Spleen (tissue), 11 donors: ENCODE measurements around the gene FILIP1L. TPM values are rescaled to one million over a fixed set of nuclear protein-coding genes. Genes with fewer than 3 reads are reported as not detected.

ENCODE experiments used
- DNase-seq: peaks from one replicate; pipeline ENCODE4 v3.0.0-alpha.2; 2020
- H3K27ac ChIP-seq, 8 donors: fragments of 200-600 bp; sonication (generic) in 7 of 8; 1 replicate in 4 of 8; 2 replicates in 4 of 8; pipeline versions ENCODE4 v1.5.0 to v1.8.0; 2016 to 2021; ENCODE audit warnings: inconsistent platforms in 4 of 8, mild to moderate bottlenecking in 4 of 8, moderate library complexity in 1 of 8
- H3K27me3 ChIP-seq, 7 donors: fragments of 200-600 bp; sonication (generic) in 6 of 7; replicated peaks in 1 of 7; 1 replicate in 4 of 7; 2 replicates in 3 of 7; pipeline versions ENCODE4 v1.5.0 to v1.8.0; 2016 to 2021; ENCODE audit warnings: inconsistent platforms in 3 of 7, mild to moderate bottlenecking in 1 of 7
- H3K36me3 ChIP-seq, 6 donors: fragments of 200-600 bp; sonication (generic) in 5 of 6; 1 replicate in 4 of 6; 2 replicates in 2 of 6; pipeline versions ENCODE4 v1.5.0 to v1.8.0; 2016 to 2021; ENCODE audit warnings: inconsistent platforms in 2 of 6
- H3K4me1 ChIP-seq, 6 donors: fragments of 200-600 bp; sonication (generic) in 5 of 6; 1 replicate in 3 of 6; 2 replicates in 3 of 6; pipeline versions ENCODE4 v1.5.0 to v1.8.0; 2016 to 2021; ENCODE audit warnings: inconsistent platforms in 3 of 6
- H3K4me3 ChIP-seq, 8 donors: fragments of 200-600 bp; sonication (generic) in 7 of 8; 1 replicate in 4 of 8; 2 replicates in 4 of 8; pipeline versions ENCODE4 v1.5.0 to v1.8.0; 2016 to 2021; ENCODE audit warnings: inconsistent platforms in 4 of 8, mild to moderate bottlenecking in 4 of 8, moderate library complexity in 2 of 8
- H3K9me3 ChIP-seq, 8 donors: fragments of 200-600 bp; sonication (generic) in 7 of 8; 1 replicate in 4 of 8; 2 replicates in 4 of 8; pipeline versions ENCODE4 v1.5.0 to v1.8.0; 2016 to 2021; ENCODE audit warnings: inconsistent platforms in 4 of 8
- CTCF ChIP-seq, 11 experiments: fragments of 200-600 bp in 7 of 11; fragments of 450-650 bp in 4 of 11; sonication (generic) in 4 of 11; IDR thresholded peaks in 8 of 11; conservative IDR thresholded peaks in 3 of 11; 1 replicate in 7 of 11; 2 replicates in 4 of 11; pipeline versions ENCODE4 v1.4.0 to v1.8.0; 2016 to 2021; ENCODE audit warnings: antibody characterized with exemption in 11 of 11, inconsistent platforms in 4 of 11, mild to moderate bottlenecking in 1 of 11
- POLR2A ChIP-seq, 3 donors: fragments of 450-650 bp; IDR thresholded peaks; one replicate each; pipeline ENCODE4 v1.5.1; 2017; ENCODE audit warnings: antibody characterized with exemption in 3 of 3, mild to moderate bottlenecking in 1 of 3
- POLR2AphosphoS5 ChIP-seq, 3 donors: sonication (generic); formaldehyde crosslinking; IDR thresholded peaks; one replicate each; pipeline ENCODE4 v1.5.1; 2017; ENCODE audit warnings: antibody characterized with exemption in 3 of 3
- WGBS, 5 donors: extraction: QIAGEN DNeasy Blood & Tissue Kit in 3 of 5; methylation state at CpG; one replicate each; pipeline versions ENCODE4 v1.1.5 to v1.1.7; 2013 to 2018; 5-methylcytosine and 5-hydroxymethylcytosine counted together
- intact Hi-C: fragments of 100-400 bp; cut with DNase I; formaldehyde crosslinking; loops from one replicate; pipeline ENCODE4 v1.15.0; 2023; ENCODE audit warnings: low total_unique reads
- polyA plus RNA-seq, 3 donors: library from polyadenylated mRNA; stranded (reverse); fragments of 200-250 nt; gene quantifications; one replicate each; pipeline ENCODE4 v1.2.1, GENCODE V29; 2013
- total RNA-seq, 7 donors: library from RNA; depleted of rRNA in 3 of 7; stranded (reverse); fragments of >200 nt in 3 of 7; fragmentation: NEBNext Ultra II Directional in 4 of 7; extraction: Animal tissue kit (Norgen Biotek cat#: 25700) in 4 of 7; gene quantifications; one replicate each; pipeline versions ENCODE4 v1.1.0 to v1.2.1, GENCODE V29; 2016 to 2021
- donor health status: healthy with polysubstance abuse.
- donor health status: DM: no; HTN: no; CAD: no; lungs with moderate emphysema.
- donor health status: DM: no; HTN: no; CAD: no.
- donor health status: Bipolar disorder and iron deficiency.
- donor health status: healthy.
- donor health status: DM: no; HTN: no; CAD: no.
- donor health status: DM: yes; HTN: yes; CAD: no.

Gene FILIP1L
- total and polyA plus RNA-seq, 10 donors = 11.1 to 47.7 (median 30.9) TPM

GRCh38 chr3:99915906-99916432 is 198.3 kb downstream of the FILIP1L start:
- DNase-seq = no peak
- WGBS, 5 donors = 92 to 96% (median 95%) methylated on average over 3 of the region's 3 CpGs
- intact Hi-C loops = no loop called here

GRCh38 chr3:99911433-99911832 is 202.9 kb downstream of the FILIP1L start:
- Histone ChIP-seq H3K9me3 (no peaks in the 10 kb centered on the region), H3K4me3 (no peak overlapping the region), H3K27me3 (no peaks in the 10 kb centered on the region), H3K4me1 (no peaks in the 10 kb centered on the region), H3K36me3 (no peaks in the 10 kb centered on the region), H3K27ac (no peak overlapping the region)
- 76 to 89% (median 84%) methylated on average over 3 of the region's 3 CpGs for WGBS, 5 donors
- TF ChIP-seq POLR2AphosphoS5 (IDR thresholded peaks at IDR 0.05) (no peak), POLR2A (IDR thresholded peaks at IDR 0.05) (no peak), CTCF (IDR thresholded peaks at IDR 0.05 in 8 of 11, conservative IDR thresholded peaks at IDR 0.05 in 3 of 11) (no peak)
- DNase-seq = no peak
- intact Hi-C loops = no loop called here

More at GRCh38 chr3:99915906-99916432, 198.3 kb downstream of the FILIP1L start:
- no peaks in the 10 kb centered on the region for H3K9me3 ChIP-seq
- peaks cover 0 to 15% (median 8%) of the 10 kb centered on the region in 6 donors for H3K4me1 ChIP-seq
- no peak for TF ChIP-seq POLR2A (IDR thresholded peaks at IDR 0.05)
- TF ChIP-seq CTCF (IDR thresholded peaks at IDR 0.05 in 8 of 11, conservative IDR thresholded peaks at IDR 0.05 in 3 of 11) = no peak
- no peak for TF ChIP-seq POLR2AphosphoS5 (IDR thresholded peaks at IDR 0.05)
- no peak overlapping the region for H3K4me3 ChIP-seq
- H3K27me3 ChIP-seq = no peaks in the 10 kb centered on the region
- no peak overlapping the region for H3K27ac ChIP-seq
- H3K36me3 ChIP-seq = no peaks in the 10 kb centered on the region

- TF ChIP-seq POLR2AphosphoS5 (IDR thresholded peaks at IDR 0.05) (no peak), CTCF (IDR thresholded peaks at IDR 0.05 in 8 of 11, conservative IDR thresholded peaks at IDR 0.05 in 3 of 11) (no peak)
- intact Hi-C loops = no loop called here
- H3K36me3 ChIP-seq = no peaks in the 10 kb centered on the region
- no peaks in the 10 kb centered on the region for H3K4me1 ChIP-seq
- DNase-seq = no peak
- no peak overlapping the region for H3K4me3 ChIP-seq
- no peaks in the 10 kb centered on the region for H3K27me3 ChIP-seq
- 91 to 97% (median 94%) methylated on average over 4 of the region's 4 CpGs for WGBS, 5 donors
- no peaks in the 10 kb centered on the region for H3K9me3 ChIP-seq
- H3K27ac ChIP-seq = no peak overlapping the region
Observed at GRCh38 chr3:99910752-99911290, 203.5 kb downstream of the FILIP1L start.

- H3K4me3 ChIP-seq = no peak overlapping the region
- no peaks in the 10 kb centered on the region for H3K27me3 ChIP-seq
- no peak overlapping the region for H3K27ac ChIP-seq
- 80 to 92% (median 91%) methylated on average over 3 of the region's 3 CpGs for WGBS, 5 donors
- TF ChIP-seq POLR2A (IDR thresholded peaks at IDR 0.05) (no peak), POLR2AphosphoS5 (IDR thresholded peaks at IDR 0.05) (no peak), CTCF (IDR thresholded peaks at IDR 0.05 in 8 of 11, conservative IDR thresholded peaks at IDR 0.05 in 3 of 11) (no peak)
- H3K36me3 ChIP-seq = no peaks in the 10 kb centered on the region
- H3K9me3 ChIP-seq = no peaks in the 10 kb centered on the region
- no peak for DNase-seq
- intact Hi-C loops = no loop called here
- no peaks in the 10 kb centered on the region for H3K4me1 ChIP-seq
Observed at GRCh38 chr3:99909714-99910495, 204.4 kb downstream of the FILIP1L start.
